ENCODE measurements around the gene CDT1.
"Not testable (repeated sequence)": the region's sequence is repeated elsewhere in the genome, so short reads cannot be mapped to it uniquely, and the experiment has no call there.

CDT1 gene

GRCh38 chr16:88814144-88814502 is 10.5 kb downstream of the CDT1 start:
- DNase-seq (ENCODE audit: extremely low spot score, insufficient read length, low read depth), result no peak
- FAIRE-seq, result no peak

DNA sequence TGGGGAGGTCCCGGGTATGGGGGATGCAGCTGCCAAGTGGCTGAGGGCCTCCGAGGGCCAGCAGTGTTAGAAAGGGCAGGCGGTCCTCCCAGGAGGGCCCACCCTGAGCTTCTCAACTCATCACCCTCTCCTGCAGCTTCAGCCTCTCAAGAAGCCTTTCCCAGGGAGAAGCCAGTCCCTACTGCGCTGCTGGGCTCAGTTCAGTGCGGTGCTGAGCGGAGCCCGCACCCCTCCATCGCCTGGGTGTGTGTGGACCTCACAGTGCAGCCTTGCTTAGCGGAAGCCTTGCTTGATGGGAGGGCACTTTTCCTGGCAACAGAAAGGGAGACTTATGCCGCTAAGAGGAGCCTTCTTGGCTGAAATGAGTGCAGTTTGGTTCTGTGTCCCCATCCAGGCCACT is 11.6 kb downstream of the CDT1 start:
- DNase-seq (ENCODE audit: extremely low spot score, insufficient read length, low read depth) (no peak), FAIRE-seq (no peak)

DNA sequence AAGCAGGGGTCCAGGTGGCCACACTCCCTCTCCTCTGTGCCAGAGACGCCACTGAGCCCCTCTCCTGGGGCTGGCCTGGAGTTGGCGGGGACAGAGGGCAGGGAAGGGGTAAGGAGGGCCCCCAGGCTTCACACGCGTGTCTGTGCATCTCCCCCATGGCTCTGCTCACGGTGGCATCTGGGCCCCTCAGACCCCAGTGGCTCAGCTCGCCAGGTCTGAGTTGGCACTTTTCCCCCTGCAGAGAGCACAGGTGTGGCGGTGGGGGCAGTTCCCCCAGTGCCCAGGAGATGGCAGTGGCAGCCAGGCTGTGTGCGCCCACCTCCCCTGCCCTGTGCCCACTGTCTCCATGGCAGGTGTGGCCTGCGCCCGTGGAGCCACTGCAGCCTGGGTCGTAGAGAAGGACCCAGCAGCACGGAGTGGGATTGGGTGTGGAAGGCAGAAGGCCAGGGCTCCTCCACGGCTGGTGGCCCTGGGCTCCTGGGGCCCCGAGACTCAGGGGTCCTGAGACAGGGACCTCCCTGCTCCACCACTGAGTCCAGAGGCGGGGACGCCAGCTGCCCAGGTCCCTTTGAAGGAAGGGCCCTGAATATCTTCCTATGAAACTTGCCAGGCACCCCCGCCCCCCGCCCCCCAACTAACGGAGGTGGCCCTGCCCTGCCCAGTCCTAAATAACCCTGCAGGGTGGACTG is 12.5 kb downstream of the CDT1 start:
- DNase-seq (ENCODE audit: extremely low spot score, insufficient read length, low read depth), result no peak

DNA sequence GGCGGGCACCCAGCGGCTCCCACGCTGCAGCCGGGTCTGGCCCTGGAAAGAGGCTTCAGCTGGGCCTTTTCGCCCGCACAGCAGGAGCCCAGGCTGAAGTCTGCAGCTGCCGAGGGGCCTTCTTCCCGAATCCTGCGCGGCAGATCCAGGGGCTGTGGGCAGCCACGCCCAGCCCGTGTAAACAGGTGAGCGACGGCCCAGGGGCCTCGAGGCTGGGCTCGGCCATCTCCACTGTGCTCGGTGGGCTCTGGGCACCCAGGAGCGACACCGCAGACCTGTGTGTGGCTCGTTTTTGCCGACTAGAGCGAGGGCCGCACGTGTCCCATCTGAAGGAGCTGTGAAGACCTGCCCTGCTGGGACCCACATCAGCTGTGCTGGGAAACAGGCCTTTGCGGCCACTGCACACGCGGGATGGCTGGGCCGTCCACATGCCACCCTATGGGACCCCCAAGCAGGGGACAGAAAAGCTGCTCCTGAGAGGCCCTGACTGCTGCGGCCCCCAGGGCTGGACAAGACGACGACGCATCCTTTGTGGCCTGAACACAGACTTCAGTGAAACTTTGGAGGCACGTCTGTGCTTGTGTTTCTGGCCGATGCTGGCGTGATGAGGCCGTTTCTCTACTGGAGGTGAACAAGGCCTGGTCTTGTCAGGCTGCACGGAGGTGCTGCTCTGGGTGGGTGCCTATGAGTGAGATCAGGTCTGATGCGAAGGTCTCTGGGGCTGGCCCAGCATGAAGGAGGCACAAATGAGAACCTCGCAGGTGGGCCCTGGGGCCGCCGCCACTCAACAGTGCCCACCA is 13.3 kb downstream of the CDT1 start:
- DNase-seq (ENCODE audit: extremely low spot score, insufficient read length, low read depth) (no peak), FAIRE-seq (no peak)

More for the DNA sequence above, 12.5 kb downstream of the CDT1 start:
- peak; percentile 54 for FAIRE-seq

DNA sequence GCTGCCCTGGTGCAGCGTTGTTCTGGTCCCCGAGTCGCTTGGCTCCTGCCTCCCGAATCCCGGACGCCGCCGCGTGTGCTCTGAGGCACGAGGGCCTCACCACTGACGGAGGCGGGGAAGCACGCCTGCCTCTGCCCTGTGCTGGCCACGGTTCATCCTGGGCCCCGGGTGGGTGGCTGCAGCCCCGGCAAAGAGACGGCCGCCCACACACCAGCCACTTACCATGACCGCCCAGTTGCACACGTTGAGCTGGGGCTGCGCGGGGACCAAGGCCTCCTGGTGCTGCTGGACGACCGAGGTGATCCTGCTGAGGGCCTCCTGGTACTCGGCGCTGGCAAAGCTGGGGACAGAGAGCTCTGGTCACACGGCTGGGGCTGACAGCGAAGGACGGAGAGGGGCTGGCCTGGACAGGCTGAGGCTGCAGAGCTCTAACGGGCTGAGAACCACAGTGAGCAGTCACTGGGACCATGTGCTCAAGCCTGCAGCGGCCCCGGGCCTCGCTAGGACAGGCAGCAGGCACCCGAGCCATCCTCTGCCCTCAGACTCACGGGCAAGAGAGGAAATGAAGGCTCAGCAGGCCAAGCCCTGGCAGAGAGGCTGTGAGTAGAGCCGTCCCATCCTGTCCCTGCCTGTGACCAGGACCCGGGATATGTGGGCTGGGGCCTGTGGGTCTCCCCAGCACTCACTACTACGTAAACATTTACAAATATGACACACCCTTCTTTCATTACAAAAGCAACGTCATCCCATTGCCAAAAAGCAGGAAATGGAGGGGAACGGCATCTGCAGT is 14.4 kb downstream of the CDT1 start:
- no peak for DNase-seq (ENCODE audit: extremely low spot score, insufficient read length, low read depth)
- FAIRE-seq, result no peak

GRCh38 chr16:88818575-88818874 is 14.9 kb downstream of the CDT1 start:
- DNase-seq (ENCODE audit: extremely low spot score, insufficient read length, low read depth) (no peak), FAIRE-seq (no peak)

GRCh38 chr16:88819126-88819525 is 15.5 kb downstream of the CDT1 start:
- no peak for DNase-seq (ENCODE audit: extremely low spot score, insufficient read length, low read depth)
- no peak for FAIRE-seq

DNA sequence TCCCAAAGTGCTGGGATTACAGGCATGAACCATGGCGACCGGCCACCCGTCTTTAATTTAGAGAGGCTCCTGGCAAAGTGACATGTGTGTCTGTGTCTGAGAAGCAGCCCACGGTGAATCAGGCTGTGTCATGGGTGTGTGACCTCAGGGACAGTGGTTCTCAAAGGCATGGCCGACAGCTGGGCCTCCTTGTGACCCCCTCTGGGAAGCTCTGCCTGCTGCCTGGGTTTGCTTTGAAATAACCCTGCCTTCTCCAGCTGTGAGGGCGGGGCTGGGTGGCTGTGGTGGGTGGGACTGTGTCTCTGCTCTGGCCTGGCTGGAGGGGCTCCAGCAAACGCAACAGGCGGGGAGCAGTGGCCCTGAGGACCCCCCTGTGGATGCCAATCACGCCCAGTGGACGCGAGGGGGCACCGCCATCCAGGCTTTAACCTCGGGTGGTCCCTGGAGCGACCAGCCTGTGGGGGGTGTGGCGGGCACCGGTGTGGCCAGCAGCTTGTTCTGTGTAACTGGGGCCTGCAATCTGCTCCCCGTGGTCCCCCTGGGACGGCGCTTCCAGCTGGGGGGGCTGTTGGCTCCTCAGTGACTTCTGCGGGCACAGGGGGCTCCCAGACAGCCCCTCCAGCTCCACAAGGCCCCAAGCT is 16.9 kb downstream of the CDT1 start:
- FAIRE-seq (no peak), DNase-seq (ENCODE audit: extremely low spot score, insufficient read length, low read depth) (no peak)

GRCh38 chr16:88821168-88821850 is 17.7 kb downstream of the CDT1 start:
- no peak for FAIRE-seq
- DNase-seq (ENCODE audit: extremely low spot score, insufficient read length, low read depth), result no peak

DNA sequence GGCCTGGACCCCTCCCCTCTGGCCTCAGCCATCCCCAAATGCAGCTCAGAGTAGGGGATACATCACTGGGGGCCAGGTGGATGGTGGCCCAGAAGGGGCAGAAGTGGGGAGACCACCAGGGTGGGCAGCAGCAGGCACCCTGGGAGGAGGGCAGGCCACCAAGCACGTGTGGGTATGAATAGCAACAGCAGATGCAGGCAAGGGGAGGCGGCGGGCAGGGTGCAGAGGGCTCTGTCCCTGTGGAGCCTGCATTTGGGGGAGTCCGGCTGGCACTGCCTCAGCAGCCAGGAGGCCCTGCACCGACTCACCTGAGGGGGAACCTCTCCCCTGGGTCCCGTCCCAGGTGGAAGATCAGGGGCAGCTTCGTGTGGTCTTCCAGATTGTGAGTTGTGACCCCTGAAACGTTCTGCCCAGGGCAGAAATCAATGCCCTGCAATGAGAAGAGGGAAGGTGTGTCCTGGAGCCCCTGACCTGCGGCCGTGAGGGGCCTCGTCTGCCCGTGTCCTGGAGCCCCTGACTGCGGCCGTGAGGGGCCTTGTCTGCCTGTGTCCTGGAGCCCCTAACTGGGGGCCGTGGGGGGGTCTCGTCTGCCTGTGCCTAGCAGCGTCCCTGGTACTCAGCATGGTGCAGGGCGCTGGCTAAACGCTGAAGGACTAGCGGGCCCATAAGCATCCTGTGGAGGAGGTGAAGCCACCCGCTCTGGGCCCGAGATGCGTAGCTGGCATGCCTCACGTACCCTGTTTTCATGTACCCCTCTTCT is 18.9 kb downstream of the CDT1 start:
- DNase-seq (ENCODE audit: extremely low spot score, insufficient read length, low read depth), result no peak
- no peak for FAIRE-seq

DNA sequence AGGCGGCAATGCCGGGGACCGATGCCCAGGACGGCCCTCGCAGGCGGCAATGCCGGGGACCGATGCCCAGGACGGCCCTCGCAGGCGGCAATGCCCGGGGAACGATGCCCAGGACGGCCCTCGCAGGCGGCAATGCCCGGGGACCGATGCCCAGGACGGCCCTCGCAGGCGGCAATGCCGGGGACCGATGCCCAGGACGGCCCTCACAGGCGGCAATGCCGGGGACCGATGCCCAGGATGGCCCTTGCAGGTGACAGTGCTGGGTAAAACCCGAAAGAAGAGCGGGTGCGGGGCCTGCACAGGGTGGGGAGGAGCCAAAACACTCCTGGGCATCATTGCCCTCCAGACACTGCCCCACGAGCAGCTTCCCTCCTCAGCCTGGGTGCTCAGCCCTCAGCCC is 20.1 kb downstream of the CDT1 start:
- DNase-seq (ENCODE audit: extremely low spot score, insufficient read length, low read depth); FAIRE-seq: not testable (repeated sequence)

DNA sequence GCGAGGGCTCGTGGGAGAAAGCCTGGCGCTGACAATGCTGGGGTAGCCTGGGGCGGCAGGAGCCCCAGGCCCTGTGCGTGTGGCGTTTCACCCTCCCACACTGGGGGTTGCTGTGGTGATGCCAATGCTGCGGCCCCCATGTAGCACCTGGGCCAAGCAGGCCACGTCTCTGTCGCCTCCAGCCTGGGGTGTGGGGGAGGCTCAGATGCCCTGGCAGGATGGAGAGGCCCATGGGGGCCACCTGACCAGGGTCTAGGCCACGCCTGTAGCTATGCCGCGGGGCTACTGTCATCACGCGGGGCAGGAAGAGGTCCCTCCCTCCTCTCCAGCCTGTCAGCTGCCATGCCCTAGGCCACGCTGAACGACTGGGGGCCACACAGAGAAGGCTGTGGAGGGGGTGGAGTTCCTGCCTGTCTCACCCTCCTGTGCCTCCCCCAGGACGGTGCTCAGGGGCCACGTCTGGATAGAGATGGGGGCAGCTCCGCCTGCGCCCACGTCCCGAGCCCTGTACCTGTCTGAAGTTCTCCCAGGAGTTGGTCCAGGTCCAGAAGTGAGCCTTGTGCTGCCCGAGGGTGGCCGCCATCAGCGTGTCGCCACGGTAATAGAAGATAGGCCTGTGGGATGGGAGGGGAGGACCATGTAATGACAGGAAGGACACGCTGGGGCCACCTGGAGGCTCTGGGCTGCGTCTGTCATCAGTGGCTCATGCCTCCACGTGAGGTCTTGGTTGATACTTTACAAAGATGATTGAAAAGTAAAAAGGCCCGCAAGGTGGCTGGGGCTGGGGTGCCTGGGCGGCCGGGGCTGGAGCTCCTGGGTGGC is 20.9 kb downstream of the CDT1 start:
- DNase-seq (ENCODE audit: extremely low spot score, insufficient read length, low read depth), result no peak
- no peak for FAIRE-seq

DNA sequence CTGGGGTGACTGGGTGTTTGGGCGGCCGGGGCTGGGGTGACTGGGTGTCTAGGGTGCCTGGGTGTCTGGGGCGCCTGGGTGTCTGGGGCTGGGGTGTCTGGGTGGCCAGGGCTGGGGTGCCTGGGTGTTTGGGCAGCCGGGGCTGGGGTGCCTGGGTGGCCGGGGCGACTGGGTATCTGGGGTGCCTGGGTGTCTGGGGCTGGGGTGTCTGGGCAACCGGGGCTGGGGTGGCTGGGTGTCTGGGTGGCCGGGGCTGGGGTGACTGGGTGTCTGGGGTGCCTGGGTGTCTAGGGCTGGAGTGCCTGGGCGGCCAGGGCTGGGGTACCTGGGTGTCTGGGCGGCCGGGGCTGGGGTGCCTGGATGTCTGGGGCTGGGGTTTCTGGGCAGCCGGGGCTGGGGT is 21.6 kb downstream of the CDT1 start:
- no peak for FAIRE-seq
- DNase-seq (ENCODE audit: extremely low spot score, insufficient read length, low read depth), result no peak

- no peak for FAIRE-seq
- no peak for DNase-seq (ENCODE audit: extremely low spot score, insufficient read length, low read depth)
Observed at GRCh38 chr16:88826070-88826840, 22.7 kb downstream of the CDT1 start.

- FAIRE-seq, result no peak
- no peak for DNase-seq (ENCODE audit: extremely low spot score, insufficient read length, low read depth)
Observed at GRCh38 chr16:88827727-88828126, 24.1 kb downstream of the CDT1 start.

DNA sequence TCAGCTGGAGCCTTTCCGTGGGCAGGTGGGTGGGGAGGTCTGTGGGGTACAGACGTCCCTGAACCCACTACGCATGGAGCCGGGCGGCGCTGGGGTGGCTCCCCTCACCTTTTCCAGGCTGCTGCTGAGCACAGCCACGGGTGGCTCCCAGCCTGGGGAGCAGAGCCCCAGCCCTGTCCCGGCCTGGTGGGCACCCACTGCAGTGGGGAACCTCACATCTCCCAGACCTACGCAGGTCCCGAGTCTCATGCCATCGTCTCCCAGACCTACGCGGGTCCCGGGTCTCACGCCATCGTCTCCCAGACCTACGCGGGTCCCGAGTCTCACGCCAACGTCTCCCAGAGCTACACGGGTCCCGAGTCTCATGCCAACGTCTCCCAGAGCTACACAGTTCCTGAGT is 25.1 kb downstream of the CDT1 start:
- DNase-seq (ENCODE audit: extremely low spot score, insufficient read length, low read depth), result no peak
- FAIRE-seq, result no peak

- DNase-seq (ENCODE audit: extremely low spot score, insufficient read length, low read depth), result no peak
- FAIRE-seq, result no peak
Observed at GRCh38 chr16:88830258-88830657, 26.7 kb downstream of the CDT1 start.

DNA sequence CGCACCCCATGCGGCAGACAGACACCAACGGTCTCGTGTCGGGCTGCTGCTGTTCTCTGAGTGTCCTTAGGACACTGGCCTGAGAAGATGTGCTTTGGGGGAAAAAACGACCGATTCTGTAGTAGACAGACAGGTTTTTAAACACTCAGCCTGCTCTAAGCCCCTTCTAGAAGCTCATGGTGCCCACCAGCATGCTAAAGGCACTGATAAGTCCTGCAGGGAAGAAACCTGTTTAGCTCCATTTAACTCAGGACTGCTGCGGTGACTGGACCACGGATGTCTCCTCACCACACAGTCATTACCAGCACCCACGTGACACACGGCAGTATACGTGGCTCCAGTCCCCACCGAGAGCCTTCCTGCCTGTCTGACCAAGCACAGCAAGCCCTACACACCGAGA is 27.2 kb downstream of the CDT1 start:
- no peak for DNase-seq (ENCODE audit: extremely low spot score, insufficient read length, low read depth)
- no peak for FAIRE-seq
